ENCODE data around the gene SRSF4.
A peak's percentile ranks its signal among the peaks of the same experiment; 100 is the strongest.

The SRSF4 gene

DNA sequence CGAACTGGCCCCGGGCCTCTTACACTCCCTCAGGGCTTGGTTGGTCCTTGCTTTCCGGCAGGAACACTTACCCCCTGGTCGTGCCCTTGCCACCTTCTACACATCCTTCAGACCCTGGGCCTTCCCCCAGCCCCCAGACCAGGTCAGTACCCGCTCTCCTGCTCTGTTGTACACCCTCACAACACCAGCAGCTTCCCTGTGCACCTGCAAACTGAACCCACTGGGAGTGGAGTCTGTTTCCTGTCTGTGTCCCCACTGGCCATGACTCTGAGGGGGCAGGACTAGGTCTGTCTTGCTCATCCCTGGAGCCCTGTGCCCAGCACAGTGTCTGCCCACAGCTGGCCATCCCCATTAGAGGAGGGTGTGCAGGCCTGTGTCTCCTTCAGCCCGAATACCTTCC, 55.9 kb downstream of the SRSF4 start:
- H3K4me1 Mint-ChIP-seq: no peaks in the 10 kb centered on the region
- peak overlapping the region; percentile 86 for H3K4me3 Mint-ChIP-seq
- peak overlapping the region; percentile 68 for H3K27ac Mint-ChIP-seq
- peaks cover 10% of the 10 kb centered on the region for H3K27me3 Mint-ChIP-seq
- H3K36me3 Mint-ChIP-seq: peaks cover 1% of the 10 kb centered on the region
- no peaks in the 10 kb centered on the region for H3K9me3 Mint-ChIP-seq

DNA sequence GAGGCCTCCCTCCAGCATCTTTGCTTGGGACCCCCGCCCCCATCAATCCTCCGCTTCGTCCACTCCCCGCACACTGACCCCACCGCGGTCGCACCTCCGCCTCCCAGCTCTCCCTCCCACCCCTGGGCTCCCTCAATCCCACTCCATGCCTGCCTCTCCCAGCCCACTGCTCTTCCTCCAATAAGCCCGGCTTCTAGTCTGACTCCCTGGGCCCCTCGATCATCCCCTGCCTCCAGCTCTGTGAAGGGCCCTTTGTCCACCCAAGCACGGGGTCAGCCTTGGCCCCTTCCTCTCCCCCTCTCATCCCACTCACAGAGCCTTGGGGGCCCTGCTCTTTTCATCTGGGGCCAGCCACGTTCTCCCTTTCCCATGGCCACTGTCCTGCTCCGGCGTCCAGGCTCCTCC, 56.5 kb downstream of the SRSF4 start:
- Mint-ChIP-seq H3K4me3 (peak overlapping the region; percentile 86), H3K9me3 (no peaks in the 10 kb centered on the region), H3K36me3 (peaks cover 1% of the 10 kb centered on the region), H3K27ac (no peak overlapping the region), H3K27me3 (peaks cover 10% of the 10 kb centered on the region), H3K4me1 (no peaks in the 10 kb centered on the region)

DNA sequence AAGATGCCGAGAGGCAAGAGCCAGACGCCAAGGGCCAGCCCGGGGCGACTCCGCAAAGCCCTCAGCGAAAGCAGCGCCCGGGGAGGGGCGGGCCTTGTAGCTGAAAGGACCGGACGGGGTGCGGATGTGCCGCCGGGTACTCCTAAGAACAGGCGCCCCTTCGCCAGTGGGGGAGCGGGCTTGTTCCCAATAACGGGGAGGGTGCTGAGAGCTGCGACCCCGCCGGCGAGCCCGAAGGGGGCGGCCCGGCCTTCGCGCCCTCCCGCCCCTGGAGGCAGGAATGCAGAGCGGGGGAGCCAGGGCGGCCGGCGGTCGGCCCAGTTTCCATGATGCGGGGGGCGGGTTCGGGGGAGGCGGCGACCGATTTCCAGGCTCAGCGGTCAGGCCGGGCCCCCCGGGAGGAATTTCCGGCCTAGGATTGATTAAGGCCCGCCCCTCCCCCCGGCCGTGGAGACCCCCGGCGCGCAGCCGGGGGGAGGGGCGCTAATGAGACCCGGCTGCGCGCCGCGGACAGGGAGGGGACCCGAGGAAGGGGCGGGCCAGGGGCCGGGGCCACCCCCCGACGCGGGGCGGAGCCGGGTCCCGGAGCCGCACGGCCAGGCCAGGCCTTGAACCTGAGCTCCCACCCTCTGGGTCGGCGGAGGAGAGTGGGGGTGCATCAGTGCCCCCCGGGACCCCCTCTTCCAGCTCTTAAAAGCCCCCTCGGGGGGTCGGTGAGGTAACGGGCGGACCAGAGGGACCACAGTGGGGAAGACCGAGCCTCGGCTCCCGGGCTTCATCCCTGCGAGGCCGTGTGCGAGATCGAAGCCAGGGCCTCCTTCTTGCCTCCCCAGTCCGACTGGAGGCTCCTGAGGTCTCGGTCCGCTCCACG, 57.1 kb downstream of the SRSF4 start:
- H3K27ac Mint-ChIP-seq: no peak overlapping the region
- H3K4me1 Mint-ChIP-seq: no peaks in the 10 kb centered on the region
- no peaks in the 10 kb centered on the region for H3K9me3 Mint-ChIP-seq
- H3K36me3 Mint-ChIP-seq: peaks cover 1% of the 10 kb centered on the region
- peaks cover 10% of the 10 kb centered on the region for H3K27me3 Mint-ChIP-seq
- H3K4me3 Mint-ChIP-seq: peak overlapping the region; percentile 86

DNA sequence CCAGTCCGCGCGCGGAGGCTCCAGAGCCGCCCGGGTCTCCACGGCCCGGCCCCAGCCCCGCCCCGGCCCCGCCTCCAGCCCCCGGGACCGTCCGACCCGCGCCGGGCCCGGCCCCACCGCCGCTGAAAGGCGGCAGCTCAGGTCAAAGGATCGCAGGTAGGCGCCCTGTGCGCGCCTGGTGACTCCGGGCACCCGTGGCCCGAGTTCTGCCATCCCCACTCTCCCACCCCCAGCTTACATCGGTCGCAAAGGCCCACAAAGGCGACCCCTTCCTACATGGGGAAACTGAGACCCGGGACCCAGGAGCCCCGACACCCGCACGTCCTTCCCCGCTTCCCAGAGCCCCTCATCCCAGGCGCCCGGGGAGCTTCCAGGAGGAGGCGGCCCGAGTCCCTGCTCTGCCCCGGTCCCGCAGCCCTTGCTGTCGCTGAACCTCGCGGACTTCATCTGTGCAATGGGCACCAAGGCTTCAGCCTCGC, 57.8 kb downstream of the SRSF4 start, which contains the start of gene TMEM200B:
Gene TMEM200B, minus strand, starts transcription at position 17 of the 479 bp plus-strand sequence. CDS start 2,075 bp downstream, outside the sequence.
- Mint-ChIP-seq H3K36me3 (peaks cover 1% of the 10 kb centered on the region), H3K9me3 (no peaks in the 10 kb centered on the region), H3K4me1 (no peaks in the 10 kb centered on the region), H3K4me3 (peak within 1 kb of the TSS; percentile 79), H3K27ac (peak within 1 kb of the TSS; percentile 12), H3K27me3 (peaks cover 10% of the 10 kb centered on the region)

DNA sequence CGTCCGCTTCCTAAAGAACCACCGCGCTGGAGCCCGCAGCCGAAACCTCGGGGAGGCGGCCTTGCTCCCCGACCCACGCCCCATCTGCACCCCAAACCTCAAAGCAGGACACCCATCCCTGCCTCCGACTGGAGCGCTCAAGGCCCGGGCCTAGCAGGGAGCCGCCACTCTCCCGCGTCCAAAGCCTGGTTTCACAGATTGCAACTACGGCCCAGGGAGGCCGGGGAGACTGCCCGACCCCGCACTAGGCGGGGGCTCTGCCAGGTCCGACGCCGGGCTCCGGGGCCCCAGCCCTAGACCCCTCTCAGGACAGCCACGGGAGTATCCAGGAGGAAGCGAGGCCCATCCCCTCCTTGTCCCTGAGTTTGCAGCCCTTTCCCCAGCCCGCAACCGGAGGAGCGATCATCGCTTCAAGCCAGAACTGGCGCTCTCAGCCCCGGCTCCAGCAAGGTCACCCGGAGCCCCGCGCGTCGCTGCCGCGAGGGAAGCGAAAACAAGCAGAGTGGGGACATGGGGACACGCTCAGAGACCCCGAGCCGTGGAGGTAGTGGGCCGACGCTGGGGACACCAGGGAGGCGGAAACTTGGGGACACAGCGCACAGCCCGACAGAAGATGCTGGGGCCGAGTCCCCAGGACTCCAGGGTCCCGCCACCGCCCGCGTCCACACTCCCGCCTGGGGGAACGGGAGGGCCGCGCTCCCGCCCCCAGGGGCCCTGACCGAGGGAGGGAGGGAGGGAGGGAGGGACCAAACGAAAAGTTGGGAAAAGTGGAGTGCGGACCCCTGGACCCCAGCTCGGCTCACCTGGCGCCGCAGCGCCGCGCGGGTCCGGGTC, 58.4 kb downstream of the SRSF4 start:
- Mint-ChIP-seq H3K27me3 (peaks cover 10% of the 10 kb centered on the region), H3K36me3 (peaks cover 1% of the 10 kb centered on the region), H3K9me3 (no peaks in the 10 kb centered on the region), H3K27ac (peak overlapping the region; percentile 12), H3K4me1 (no peaks in the 10 kb centered on the region), H3K4me3 (peak overlapping the region; percentile 77)

DNA sequence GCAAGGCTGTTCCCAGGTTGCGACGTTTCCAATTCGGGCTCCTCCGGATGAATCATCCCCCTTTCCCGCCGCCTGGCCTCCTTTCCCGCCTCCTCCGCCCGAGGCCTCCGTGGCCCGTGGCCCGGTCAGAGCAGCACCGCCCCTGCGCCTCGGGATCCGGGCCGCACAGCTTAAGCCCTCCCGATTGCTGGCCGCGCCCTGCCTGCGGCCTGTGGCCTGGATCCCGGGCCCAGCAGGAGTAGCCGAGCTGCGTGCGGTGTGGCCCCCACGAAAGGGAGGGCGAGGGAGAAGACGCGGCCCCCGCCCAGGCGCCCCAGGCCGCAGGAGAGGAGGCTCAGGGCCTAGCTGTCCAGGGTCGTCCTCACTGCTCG, 59.0 kb downstream of the SRSF4 start:
- H3K9me3 Mint-ChIP-seq: no peaks in the 10 kb centered on the region
- H3K4me3 Mint-ChIP-seq: peak overlapping the region; percentile 77
- H3K4me1 Mint-ChIP-seq: no peaks in the 10 kb centered on the region
- peaks cover 1% of the 10 kb centered on the region for H3K36me3 Mint-ChIP-seq
- H3K27me3 Mint-ChIP-seq: peaks cover 10% of the 10 kb centered on the region
- no peak overlapping the region for H3K27ac Mint-ChIP-seq

DNA sequence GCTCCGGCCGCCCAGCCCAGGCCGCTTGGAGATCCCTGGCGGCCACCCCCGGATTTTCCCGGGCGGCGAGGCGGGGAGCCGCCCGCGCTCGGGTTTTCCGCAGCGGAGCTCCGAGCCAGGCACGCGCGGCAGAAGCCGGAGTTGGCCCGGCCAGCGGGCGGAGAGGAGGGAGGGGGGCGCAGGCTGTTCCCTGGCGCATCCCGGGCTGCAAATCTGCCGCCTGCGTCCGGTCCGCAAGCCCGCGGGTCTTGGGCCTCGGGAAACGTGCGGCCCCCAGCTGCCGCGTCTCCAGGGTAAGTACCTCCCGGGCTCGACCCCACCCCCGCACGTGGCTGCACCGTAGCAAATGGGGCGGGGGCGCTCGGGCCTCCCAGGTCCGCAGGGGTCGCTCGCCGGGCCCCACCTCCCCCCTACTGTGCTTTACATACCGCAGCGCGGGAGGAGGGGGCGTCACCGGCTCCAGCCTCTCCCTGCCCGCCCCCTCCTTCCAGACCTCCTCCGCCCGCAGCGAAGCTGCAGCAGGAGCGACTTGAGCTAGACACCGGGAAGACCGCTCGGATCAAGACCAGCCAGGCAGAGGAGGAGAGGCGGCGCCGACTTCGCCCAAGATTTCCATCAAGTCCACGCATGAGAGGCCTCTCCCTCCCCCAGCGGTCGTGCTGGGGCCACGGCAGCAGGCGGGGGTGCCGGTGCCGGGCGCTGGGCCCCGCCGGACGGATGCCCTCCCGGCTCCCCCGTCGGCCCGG, 59.6 kb downstream of the SRSF4 start:
- Mint-ChIP-seq H3K27me3 (peaks cover 10% of the 10 kb centered on the region), H3K9me3 (no peaks in the 10 kb centered on the region), H3K36me3 (peaks cover 5% of the 10 kb centered on the region), H3K4me1 (no peaks in the 10 kb centered on the region), H3K27ac (no peak overlapping the region), H3K4me3 (peak overlapping the region; percentile 55)

DNA sequence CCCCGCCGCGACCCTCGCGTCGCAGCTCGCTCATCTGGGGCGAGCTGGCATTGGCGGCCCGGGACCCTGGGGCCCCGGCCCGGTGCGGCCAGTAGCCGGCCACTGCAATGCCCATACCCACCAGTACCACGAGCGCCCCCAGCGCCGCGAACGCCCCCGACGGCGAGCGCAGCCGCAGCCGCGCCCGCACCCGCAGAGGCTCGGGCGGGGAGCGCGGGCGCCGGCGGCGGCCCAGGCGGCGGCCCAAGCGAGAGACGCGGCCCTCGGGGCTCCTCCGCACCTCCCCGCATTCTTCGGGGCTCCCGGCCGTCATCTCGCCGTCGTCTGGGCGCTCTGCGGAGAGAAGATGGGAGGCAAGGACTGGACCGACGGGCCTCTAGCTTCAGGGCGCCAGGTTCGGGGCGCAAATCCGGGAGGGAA, 60.2 kb downstream of the SRSF4 start:
- Mint-ChIP-seq H3K27ac (no peak overlapping the region), H3K27me3 (peaks cover 10% of the 10 kb centered on the region), H3K36me3 (peaks cover 7% of the 10 kb centered on the region), H3K9me3 (no peaks in the 10 kb centered on the region), H3K4me3 (no peak overlapping the region), H3K4me1 (no peaks in the 10 kb centered on the region)

DNA sequence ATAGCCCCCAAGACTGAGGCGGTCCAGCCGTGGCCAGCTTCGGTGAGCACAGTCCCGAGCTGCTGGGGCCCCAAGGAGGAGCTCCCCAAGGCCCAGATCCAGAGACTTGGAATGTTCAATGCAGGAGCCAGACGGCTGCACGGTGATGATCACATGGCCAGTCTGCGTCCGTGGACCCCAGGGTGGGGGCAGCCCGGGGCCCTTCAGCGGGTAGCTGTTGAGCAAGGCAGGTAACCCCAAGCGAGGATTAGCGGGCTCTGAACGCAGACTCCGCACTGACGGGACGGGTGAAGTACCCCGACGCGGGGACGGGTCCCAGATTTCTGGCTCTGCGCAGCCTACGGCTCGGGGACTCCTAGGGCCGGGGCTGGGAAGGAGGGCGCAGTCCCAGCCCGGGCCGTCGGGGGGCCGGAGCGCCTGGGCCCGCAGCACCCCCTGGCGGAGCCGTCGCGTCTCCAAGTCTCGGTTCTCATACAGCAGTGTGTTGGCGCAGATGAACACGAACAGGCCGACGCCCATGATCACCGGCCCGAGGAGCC, 60.7 kb downstream of the SRSF4 start:
- no peaks in the 10 kb centered on the region for H3K9me3 Mint-ChIP-seq
- H3K27ac Mint-ChIP-seq: no peak overlapping the region
- no peak overlapping the region for H3K4me3 Mint-ChIP-seq
- H3K27me3 Mint-ChIP-seq: peaks cover 9% of the 10 kb centered on the region
- peaks cover 9% of the 10 kb centered on the region for H3K36me3 Mint-ChIP-seq
- H3K4me1 Mint-ChIP-seq: no peaks in the 10 kb centered on the region

DNA sequence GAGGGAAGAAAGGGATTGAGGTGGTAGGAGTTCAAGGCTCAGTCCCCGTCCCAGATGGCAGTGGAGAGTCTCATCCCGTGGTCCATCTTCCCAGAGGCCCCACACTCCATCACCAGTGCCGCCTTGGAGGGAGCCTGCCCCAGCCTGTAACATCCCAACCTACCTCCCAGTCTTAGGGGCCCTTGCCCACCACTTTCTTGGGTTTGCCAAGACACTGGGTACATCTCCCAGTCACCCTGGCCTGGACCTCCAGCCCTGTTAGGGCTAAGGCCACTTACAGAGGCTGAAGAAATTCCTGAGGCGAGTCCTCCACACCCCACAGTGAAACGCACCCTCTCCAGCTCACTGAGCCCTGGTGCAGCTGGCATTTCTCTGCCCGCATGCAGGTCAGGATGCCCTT, 61.3 kb downstream of the SRSF4 start:
- Mint-ChIP-seq H3K36me3 (peaks cover 7% of the 10 kb centered on the region), H3K27ac (no peak overlapping the region), H3K4me3 (peak overlapping the region; percentile 51), H3K9me3 (no peaks in the 10 kb centered on the region), H3K27me3 (peaks cover 2% of the 10 kb centered on the region), H3K4me1 (no peaks in the 10 kb centered on the region)

DNA sequence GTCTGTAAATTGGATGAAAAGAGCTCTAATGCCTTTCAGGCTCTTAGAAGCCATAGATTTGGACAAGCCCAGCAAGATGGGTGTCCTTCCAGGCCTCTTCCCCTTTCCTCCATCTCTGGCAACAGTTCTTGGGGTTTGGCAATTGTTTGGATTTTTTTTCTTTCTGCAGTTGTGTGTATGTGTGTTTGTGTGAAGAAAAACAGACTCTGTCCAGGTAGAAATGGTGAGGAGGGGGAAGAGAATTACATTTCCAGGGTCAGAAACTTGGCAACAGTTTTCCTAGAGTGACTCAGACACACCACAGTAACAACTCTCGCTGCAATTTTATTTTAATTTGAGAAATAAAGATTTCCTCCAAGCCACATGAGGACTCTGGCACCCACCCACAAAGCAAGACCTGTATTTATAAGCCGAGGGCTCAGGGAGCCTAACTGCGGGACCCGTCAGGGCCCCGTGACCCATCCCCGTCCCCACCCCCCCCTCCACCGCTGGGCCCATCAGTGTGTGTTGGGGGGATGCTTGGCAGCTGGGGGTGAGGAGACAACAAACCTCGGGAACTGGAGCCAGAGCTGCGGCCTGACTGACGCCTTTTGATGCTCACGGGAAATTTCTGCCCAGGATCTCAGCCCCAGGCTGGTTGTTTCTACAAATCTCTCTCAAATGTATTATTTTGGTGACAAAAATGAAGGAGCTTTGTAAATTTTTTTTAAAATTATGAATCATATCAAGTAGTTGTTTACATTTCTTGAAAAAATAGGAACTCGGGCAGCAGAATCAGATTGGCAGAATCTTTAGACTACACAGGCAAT, 62.4 kb downstream of the SRSF4 start:
- H3K4me1 Mint-ChIP-seq: no peaks in the 10 kb centered on the region
- peaks cover 2% of the 10 kb centered on the region for H3K27me3 Mint-ChIP-seq
- peaks cover 9% of the 10 kb centered on the region for H3K36me3 Mint-ChIP-seq
- no peaks in the 10 kb centered on the region for H3K9me3 Mint-ChIP-seq
- peak overlapping the region; percentile 19 for H3K27ac Mint-ChIP-seq
- no peak overlapping the region for H3K4me3 Mint-ChIP-seq

DNA sequence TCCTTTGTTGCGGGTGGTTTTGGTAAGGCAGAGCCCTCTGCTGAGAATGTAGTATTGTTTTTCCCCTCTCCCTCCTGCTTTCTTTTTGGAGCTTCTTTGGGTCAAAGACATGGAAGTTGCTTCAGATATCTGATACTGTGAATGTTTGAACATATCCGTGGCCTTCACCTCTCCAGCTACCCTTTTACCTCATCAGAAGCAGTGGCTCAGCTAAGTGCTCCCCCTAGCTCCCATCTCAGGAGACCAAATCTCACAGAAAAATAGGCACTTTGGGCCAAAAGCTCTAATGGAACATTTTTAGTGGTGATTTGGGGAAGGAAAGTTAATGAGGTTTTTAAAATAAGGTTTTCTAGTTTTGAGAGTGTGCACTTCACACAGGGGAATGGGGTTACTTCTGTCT, 64.3 kb downstream of the SRSF4 start:
- Mint-ChIP-seq H3K4me3 (no peak overlapping the region), H3K36me3 (peaks cover 12% of the 10 kb centered on the region), H3K27ac (peak overlapping the region; percentile 30), H3K4me1 (no peaks in the 10 kb centered on the region), H3K27me3 (no peaks in the 10 kb centered on the region), H3K9me3 (no peaks in the 10 kb centered on the region)

DNA sequence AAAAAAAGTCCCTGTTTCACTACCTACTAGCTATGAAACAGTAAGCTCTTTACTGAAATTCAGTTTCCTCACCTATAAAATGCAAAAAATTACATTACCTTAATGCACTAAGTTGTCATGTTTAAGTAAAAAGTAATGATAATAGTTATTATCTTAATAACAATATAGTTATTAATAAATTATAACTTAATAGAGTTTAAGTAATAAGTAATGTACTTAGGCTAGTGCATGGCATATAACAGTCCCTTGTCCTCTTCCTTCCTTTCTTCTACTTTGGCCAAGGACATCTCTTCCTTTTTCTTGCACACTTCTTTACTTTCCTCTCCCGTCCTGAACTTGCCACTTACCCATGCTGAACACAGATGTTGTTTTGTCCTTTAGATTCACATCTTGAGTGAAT, 67.0 kb downstream of the SRSF4 start:
- Mint-ChIP-seq H3K4me1 (no peaks in the 10 kb centered on the region), H3K27me3 (no peaks in the 10 kb centered on the region), H3K27ac (no peak overlapping the region), H3K36me3 (peaks cover 15% of the 10 kb centered on the region), H3K9me3 (no peaks in the 10 kb centered on the region), H3K4me3 (no peak overlapping the region)

DNA sequence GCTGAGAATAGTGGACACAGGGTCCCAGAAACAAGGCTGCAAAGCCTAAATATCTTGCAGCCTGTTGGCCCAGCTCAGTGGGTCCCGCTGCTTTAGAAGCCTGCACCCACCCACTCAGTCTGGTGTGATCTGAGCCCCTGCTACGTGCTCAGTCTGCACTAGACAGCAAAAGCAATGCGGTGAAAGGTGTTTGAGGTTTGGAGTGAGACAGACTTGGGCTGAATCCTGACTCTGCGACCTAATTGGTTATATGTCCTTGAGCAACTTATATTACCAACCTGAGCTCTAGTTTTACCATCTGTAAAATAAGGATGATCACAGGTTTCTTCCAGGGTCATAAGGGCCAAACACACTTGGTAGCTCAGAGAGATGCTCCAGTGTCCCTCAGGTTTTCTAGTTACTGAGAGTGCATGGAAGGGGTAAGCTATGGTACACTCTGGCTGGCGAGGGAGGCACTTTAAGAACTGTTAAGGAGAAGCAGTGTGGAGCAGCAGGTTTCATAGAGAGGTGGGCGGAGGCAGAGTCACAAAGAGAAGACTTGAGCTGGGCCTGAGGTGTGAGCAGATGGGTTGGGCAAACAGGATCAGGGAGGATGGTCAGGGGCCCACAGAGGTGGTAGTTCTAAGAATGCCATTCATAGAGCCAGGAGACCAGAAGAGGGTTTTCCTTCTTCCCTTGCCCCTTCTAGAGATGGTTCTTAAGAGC, 68.1 kb downstream of the SRSF4 start:
- H3K4me1 Mint-ChIP-seq: no peaks in the 10 kb centered on the region
- no peaks in the 10 kb centered on the region for H3K27me3 Mint-ChIP-seq
- H3K4me3 Mint-ChIP-seq: no peak overlapping the region
- peaks cover 15% of the 10 kb centered on the region for H3K36me3 Mint-ChIP-seq
- H3K27ac Mint-ChIP-seq: peak overlapping the region; percentile 85
- H3K9me3 Mint-ChIP-seq: no peaks in the 10 kb centered on the region
